GM12864 (cell line): ENCODE measurements around the gene ZDHHC21.
A peak's percentile ranks its signal among the peaks of the same experiment; 100 is the strongest.

Experiments used
- DNase-seq: peaks from one replicate; pipeline ENCODE4 v3.0.0-alpha.2; 2011; ENCODE audit warnings: low read depth
- H3K4me3 ChIP-seq: 2 replicates; pipeline ENCODE4 v1.5.1; 2011; ENCODE audit warnings: mild to moderate bottlenecking, low read depth, low read length, control low read depth
- TF ChIP-seq, protein P1 (sequence below): IDR thresholded peaks from 2 replicates; pipeline ENCODE4 v1.5.1; 2011; ENCODE audit warnings: low read depth, mild to moderate bottlenecking, moderate library complexity, low read length, control low read depth, inconsistent platforms; ENCODE audit errors: missing control alignments

The ZDHHC21 gene

DNA sequence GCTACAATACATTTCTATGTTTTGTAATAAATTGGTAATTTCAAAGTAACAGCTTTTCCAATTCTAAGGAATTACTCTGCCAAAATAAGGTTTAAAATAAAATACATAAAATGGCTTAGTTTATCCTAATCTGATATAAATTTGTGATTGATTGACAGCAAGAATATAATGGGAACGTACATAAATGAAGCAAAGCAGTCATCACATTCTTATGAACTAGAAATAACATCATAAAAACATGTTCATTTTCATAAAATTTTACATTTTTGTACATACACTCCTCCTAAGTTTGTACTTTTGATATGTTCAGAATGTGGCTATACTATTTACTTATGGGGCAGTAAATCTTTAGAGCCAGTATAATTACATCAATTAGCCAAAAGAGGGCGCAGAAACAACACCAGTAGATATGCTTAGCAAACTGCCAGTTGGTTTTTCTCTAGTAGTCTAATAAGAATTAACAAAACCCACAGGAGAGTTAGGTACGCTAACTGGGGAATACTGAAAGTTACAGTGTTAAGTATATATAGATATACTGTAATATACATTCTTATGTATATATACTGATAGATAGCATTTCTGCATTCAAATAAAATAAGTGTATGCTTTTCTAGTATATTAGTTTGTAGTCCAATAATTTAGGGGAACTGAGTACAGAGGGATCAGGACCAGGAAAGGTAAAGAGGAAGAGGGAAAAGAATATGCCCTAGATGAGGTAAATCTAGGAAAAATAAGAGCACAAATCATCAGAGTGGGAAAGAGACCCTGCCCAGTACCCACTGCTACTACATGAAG, 76.8 kb downstream of the ZDHHC21 start:
- no peak overlapping the region for H3K4me3 ChIP-seq
- DNase-seq = peak; percentile 25
- TF ChIP-seq, protein P1, sequence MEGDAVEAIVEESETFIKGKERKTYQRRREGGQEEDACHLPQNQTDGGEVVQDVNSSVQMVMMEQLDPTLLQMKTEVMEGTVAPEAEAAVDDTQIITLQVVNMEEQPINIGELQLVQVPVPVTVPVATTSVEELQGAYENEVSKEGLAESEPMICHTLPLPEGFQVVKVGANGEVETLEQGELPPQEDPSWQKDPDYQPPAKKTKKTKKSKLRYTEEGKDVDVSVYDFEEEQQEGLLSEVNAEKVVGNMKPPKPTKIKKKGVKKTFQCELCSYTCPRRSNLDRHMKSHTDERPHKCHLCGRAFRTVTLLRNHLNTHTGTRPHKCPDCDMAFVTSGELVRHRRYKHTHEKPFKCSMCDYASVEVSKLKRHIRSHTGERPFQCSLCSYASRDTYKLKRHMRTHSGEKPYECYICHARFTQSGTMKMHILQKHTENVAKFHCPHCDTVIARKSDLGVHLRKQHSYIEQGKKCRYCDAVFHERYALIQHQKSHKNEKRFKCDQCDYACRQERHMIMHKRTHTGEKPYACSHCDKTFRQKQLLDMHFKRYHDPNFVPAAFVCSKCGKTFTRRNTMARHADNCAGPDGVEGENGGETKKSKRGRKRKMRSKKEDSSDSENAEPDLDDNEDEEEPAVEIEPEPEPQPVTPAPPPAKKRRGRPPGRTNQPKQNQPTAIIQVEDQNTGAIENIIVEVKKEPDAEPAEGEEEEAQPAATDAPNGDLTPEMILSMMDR = peak; percentile 58

DNA sequence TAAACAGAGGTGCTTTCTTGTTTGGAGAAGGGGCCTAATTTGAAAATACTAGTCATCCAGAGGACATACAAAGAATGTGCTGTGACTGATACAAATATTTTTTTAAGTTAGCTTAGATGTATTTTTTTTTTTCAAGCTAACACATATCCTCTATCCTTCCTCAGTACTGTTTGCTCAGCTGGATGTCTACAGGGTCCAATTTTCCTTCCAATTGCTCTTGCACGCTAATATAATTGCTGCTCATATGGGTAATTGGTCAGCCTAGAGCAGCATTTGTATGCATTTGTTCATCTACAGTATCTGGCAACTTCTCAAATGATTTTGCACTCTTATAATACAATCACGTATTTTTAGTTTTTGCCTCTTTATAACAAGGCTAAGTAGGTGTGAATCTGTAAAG, 84.7 kb downstream of the ZDHHC21 start:
- TF ChIP-seq, protein P1 = no peak
- H3K4me3 ChIP-seq = no peak overlapping the region
- no peak for DNase-seq

DNA sequence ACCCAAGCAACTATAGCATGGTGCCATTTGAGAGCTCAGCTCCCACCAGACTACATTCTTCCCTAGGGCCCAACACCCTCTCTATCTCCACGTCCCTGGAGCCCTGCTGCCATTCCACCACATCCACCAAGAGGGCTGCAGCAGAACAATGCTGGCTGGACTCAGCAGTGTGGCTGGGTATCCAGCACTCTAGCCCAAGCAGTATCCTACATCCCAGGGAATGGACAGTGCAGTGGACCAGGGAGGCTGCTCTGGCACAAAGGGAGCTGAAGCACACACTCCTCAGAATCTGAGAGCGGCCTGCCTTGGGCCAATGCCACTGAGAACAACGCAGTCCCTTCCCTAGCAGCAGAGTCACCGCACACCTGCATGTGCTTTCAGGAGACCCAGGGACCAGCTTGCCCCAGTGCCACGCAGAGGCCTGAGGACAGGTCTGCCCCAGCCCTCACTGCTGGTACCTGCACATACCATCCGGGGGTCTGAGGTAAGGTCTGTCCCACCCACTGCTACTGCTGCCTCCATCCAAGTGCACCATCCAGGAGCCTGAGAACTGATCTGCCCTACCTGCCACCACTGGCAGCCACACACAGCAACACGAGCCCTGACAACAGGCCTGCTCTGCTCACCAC, 95.9 kb downstream of the ZDHHC21 start:
- DNase-seq = no peak
- H3K4me3 ChIP-seq = no peak overlapping the region
- TF ChIP-seq, protein P1 = no peak

DNA sequence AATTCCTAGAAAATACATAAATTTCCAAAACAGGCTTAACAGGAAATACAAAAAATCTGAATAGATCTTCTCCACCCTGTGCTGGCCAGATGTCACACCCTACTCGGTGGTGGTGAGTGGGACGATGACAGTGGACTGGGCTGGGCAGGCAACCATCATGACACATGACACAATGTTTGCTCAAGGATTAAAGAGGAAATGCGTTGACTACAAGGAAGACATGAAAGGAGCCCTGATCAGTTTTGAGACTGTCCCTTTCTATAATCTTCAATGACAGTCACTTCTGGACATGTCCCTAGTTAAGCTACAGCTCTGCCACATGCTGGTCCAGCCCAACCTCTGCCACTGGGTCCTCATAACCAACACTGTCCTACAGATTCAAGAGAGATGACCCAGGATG, 99.8 kb downstream of the ZDHHC21 start:
- H3K4me3 ChIP-seq = no peak overlapping the region
- TF ChIP-seq, protein P1 = no peak
- DNase-seq = no peak

DNA sequence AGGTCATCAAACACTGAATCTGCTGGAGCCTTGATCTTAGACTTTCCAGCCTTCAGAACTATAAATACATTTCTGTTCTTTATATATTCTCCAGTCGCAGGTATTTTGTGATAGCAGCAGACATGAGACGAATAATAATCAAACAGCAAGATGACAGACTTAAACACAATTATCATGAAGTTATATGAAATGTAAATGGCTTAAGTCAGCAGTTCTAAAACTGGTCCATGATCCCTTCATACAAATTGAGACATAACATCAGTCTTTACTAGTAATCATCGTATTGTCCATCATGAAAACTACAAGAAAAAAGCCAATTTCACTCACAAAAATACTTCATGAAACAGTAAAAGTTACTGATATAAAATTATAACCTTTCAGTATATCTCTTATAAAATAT, 101.8 kb downstream of the ZDHHC21 start:
- DNase-seq = no peak
- TF ChIP-seq, protein P1 = no peak
- H3K4me3 ChIP-seq = no peak overlapping the region

DNA sequence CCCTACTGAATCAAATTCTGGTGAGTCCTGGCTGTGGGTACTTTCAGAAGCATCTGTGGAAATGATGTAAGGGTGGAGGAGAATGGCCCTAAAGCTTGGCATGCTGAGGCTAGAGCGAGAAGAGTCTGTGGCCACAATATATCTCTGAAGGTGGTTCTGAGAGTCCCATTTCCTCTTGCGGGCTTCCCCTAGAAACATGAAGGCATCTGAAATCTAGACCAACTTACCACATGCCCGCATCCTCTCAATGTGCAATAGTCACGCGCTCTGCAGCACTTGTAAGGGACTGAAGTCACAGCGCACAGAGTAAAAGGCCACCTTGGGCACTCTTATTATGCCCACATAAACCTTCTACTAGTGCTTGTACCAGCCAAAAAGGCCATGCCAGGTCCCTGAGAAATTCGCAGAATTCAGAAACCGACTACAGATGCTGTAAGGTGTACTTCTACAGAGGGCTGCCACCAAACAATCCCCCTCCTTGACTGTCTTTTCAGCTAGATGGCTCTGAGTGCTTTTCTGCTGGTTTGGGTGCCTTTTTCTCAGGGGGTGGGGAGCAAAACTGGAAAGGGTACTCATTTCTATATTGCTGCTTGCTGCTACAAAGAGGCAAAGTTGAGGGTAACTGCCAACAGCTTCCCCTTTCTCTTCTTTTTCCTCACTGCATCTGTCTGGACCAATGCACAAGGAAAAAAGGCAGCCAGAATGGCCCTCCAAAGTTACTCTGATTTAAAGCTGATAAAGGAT, 107.3 kb downstream of the ZDHHC21 start:
- H3K4me3 ChIP-seq = no peak overlapping the region
- TF ChIP-seq, protein P1 = no peak
- peak; percentile 76 for DNase-seq
